Trophoblast cell (in vitro differentiated cells and primary cell): Measurements from ENCODE around the gene KIF5C.

ENCODE experiments used
- DNase-seq, 2 donors: peaks; one replicate each; pipeline ENCODE4 v3.0.0-alpha.2; 2016
- H2AFZ ChIP-seq: 2 replicates; pipeline ENCODE4 v1.6.1; 2013; ENCODE audit warnings: low read length, moderate library complexity, mild to moderate bottlenecking; ENCODE audit not compliant: insufficient read depth, poor library complexity
- H2AK5ac ChIP-seq: 2 replicates; pipeline ENCODE4 v1.6.1; 2013; ENCODE audit warnings: mild to moderate bottlenecking, low read length
- H2BK120ac ChIP-seq: 2 replicates; pipeline ENCODE4 v1.6.1; 2013; ENCODE audit warnings: low read length, mild to moderate bottlenecking, moderate library complexity; ENCODE audit not compliant: insufficient read depth, poor library complexity
- H2BK12ac ChIP-seq: 2 replicates; pipeline ENCODE4 v1.6.1; 2013; ENCODE audit warnings: mild to moderate bottlenecking, low read length, moderate library complexity
- H2BK5ac ChIP-seq: 2 replicates; pipeline ENCODE4 v1.6.1; 2013; ENCODE audit warnings: low read length, low read depth, moderate library complexity, mild to moderate bottlenecking; ENCODE audit not compliant: poor library complexity
- H3K14ac ChIP-seq: 2 replicates; pipeline ENCODE4 v1.6.1; 2013; ENCODE audit warnings: mild to moderate bottlenecking, low read length
- H3K18ac ChIP-seq: 2 replicates; pipeline ENCODE4 v1.6.1; 2013; ENCODE audit warnings: mild to moderate bottlenecking, low read length
- H3K23ac ChIP-seq: 2 replicates; pipeline ENCODE4 v1.6.1; 2013; ENCODE audit warnings: low read length
- H3K27ac ChIP-seq: 2 replicates; pipeline ENCODE4 v1.5.1; 2013; ENCODE audit warnings: low read depth, mild to moderate bottlenecking, inconsistent platforms, low read length, moderate library complexity
- H3K27me3 ChIP-seq: 2 replicates; pipeline ENCODE4 v1.6.1; 2013; ENCODE audit warnings: inconsistent platforms, mild to moderate bottlenecking, low read length, moderate library complexity; ENCODE audit not compliant: insufficient read depth
- H3K36me3 ChIP-seq, 2 experiments: 1 replicate in 1 of 2; 2 replicates in 1 of 2; pipeline ENCODE4 v1.6.1; 2013; ENCODE audit warnings: low read length in 2 of 2, mild to moderate bottlenecking in 2 of 2, moderate library complexity in 1 of 2; ENCODE audit not compliant: insufficient read depth in 2 of 2, control insufficient read depth in 1 of 2
- H3K4ac ChIP-seq: 2 replicates; pipeline ENCODE4 v1.6.1; 2013; ENCODE audit warnings: low read depth, mild to moderate bottlenecking, low read length, moderate library complexity
- H3K4me1 ChIP-seq, 2 experiments: 1 replicate in 1 of 2; 2 replicates in 1 of 2; pipeline ENCODE4 v1.6.1; 2013; ENCODE audit warnings: low read length in 2 of 2, mild to moderate bottlenecking in 2 of 2, moderate library complexity in 1 of 2; ENCODE audit not compliant: insufficient read depth in 2 of 2, control insufficient read depth in 1 of 2
- H3K4me2 ChIP-seq: 2 replicates; pipeline ENCODE4 v1.6.1; 2013; ENCODE audit warnings: inconsistent platforms, mild to moderate bottlenecking, low read length, moderate library complexity
- H3K4me3 ChIP-seq: 2 replicates; pipeline ENCODE4 v1.5.1; 2013; ENCODE audit warnings: mild to moderate bottlenecking, low read depth, low read length, inconsistent platforms
- H3K79me1 ChIP-seq: one replicate; pipeline ENCODE4 v1.6.1; 2013; ENCODE audit warnings: low read length
- H3K79me2 ChIP-seq: 2 replicates; pipeline ENCODE4 v1.6.1; 2013; ENCODE audit warnings: low read length, mild to moderate bottlenecking; ENCODE audit not compliant: control insufficient read depth, insufficient read depth, poor library complexity
- H3K9ac ChIP-seq: 2 replicates; pipeline ENCODE4 v1.6.1; 2013; ENCODE audit warnings: mild to moderate bottlenecking, low read length
- H3K9me3 ChIP-seq: 2 replicates; pipeline ENCODE4 v1.6.1; 2013; ENCODE audit warnings: low read depth, mild to moderate bottlenecking, control low read depth, inconsistent platforms, low read length; ENCODE audit not compliant: insufficient read depth
- H4K12ac ChIP-seq: 2 replicates; pipeline ENCODE4 v1.6.1; 2013; ENCODE audit warnings: low read depth, mild to moderate bottlenecking, low read length, moderate library complexity
- H4K8ac ChIP-seq: 2 replicates; pipeline ENCODE4 v1.6.1; 2013; ENCODE audit warnings: low read depth, mild to moderate bottlenecking, low read length, moderate library complexity
- H4K91ac ChIP-seq: one replicate; pipeline ENCODE4 v1.6.1; 2013; ENCODE audit warnings: low read depth, mild to moderate bottlenecking, low read length, moderate library complexity
- WGBS: extraction: QIAGEN DNeasy Blood & Tissue Kit; methylation state at CpG from one replicate; pipeline ENCODE4 v1.1.7; 2013; ENCODE audit warnings: missing lambda C conversion rate; ENCODE audit not compliant: insufficient read length, insufficient coverage; ENCODE audit errors: extremely low coverage; 5-methylcytosine and 5-hydroxymethylcytosine counted together

The KIF5C gene

GRCh38 chr2:148967578-148967977 lies 92.6 kb downstream of the KIF5C start:
- H4K91ac ChIP-seq, result no peak overlapping the region
- no peak overlapping the region for H3K4me2 ChIP-seq
- no peaks in the 10 kb centered on the region for H3K36me3 ChIP-seq
- WGBS, result no CpG with 5 or more reads among the region's 8 CpGs
- no peak overlapping the region for H3K4me3 ChIP-seq
- H3K79me1 ChIP-seq, result no peaks in the 10 kb centered on the region
- H2BK120ac ChIP-seq, result no peak overlapping the region
- no peak overlapping the region for H3K4ac ChIP-seq
- DNase-seq, result no peak
- no peaks in the 10 kb centered on the region for H3K4me1 ChIP-seq
- H3K9me3 ChIP-seq, result no peaks in the 10 kb centered on the region
- no peak overlapping the region for H4K12ac ChIP-seq
- no peak overlapping the region for H2AFZ ChIP-seq
- H3K9ac ChIP-seq, result no peak overlapping the region
- H3K79me2 ChIP-seq, result no peaks in the 10 kb centered on the region
- no peak overlapping the region for H3K18ac ChIP-seq
- H3K14ac ChIP-seq, result no peak overlapping the region
- no peak overlapping the region for H3K27ac ChIP-seq
- no peaks in the 10 kb centered on the region for H3K27me3 ChIP-seq
- no peak overlapping the region for H2BK12ac ChIP-seq
- no peak overlapping the region for H2AK5ac ChIP-seq
- no peak overlapping the region for H3K23ac ChIP-seq
- no peak overlapping the region for H2BK5ac ChIP-seq
- H4K8ac ChIP-seq, result no peak overlapping the region

- Histone ChIP-seq H3K23ac (no peak overlapping the region), H3K4me1 (no peaks in the 10 kb centered on the region), H3K18ac (no peak overlapping the region), H3K27ac (no peak overlapping the region), H2AFZ (no peak overlapping the region), H3K36me3 (no peaks in the 10 kb centered on the region), H3K79me2 (no peaks in the 10 kb centered on the region), H3K9ac (no peak overlapping the region), H4K91ac (no peak overlapping the region), H4K8ac (no peak overlapping the region), H3K79me1 (no peaks in the 10 kb centered on the region), H2BK5ac (no peak overlapping the region), H4K12ac (no peak overlapping the region), H3K4me3 (no peak overlapping the region), H3K4ac (no peak overlapping the region), H3K9me3 (no peaks in the 10 kb centered on the region), H3K27me3 (no peaks in the 10 kb centered on the region), H3K4me2 (no peak overlapping the region), H2BK120ac (no peak overlapping the region), H2BK12ac (no peak overlapping the region), H3K14ac (no peak overlapping the region), H2AK5ac (no peak overlapping the region)
- no peak for DNase-seq
- WGBS, result no CpG with 5 or more reads among the region's 4 CpGs
These were observed 93.3 kb downstream of the KIF5C start for GRCh38 chr2:148968301-148968700.

- Histone ChIP-seq H4K91ac (no peak overlapping the region), H3K4me1 (no peaks in the 10 kb centered on the region), H3K14ac (no peak overlapping the region), H3K23ac (no peak overlapping the region), H3K18ac (no peak overlapping the region), H3K27ac (no peak overlapping the region), H3K4me3 (no peak overlapping the region), H4K8ac (no peak overlapping the region), H2BK120ac (no peak overlapping the region), H3K79me1 (no peaks in the 10 kb centered on the region), H3K4me2 (no peak overlapping the region), H2AK5ac (no peak overlapping the region), H3K9ac (no peak overlapping the region), H2BK12ac (no peak overlapping the region), H2BK5ac (no peak overlapping the region), H3K79me2 (no peaks in the 10 kb centered on the region), H2AFZ (no peak overlapping the region), H3K36me3 (no peaks in the 10 kb centered on the region), H3K9me3 (no peaks in the 10 kb centered on the region), H3K4ac (no peak overlapping the region), H3K27me3 (no peaks in the 10 kb centered on the region), H4K12ac (no peak overlapping the region)
- no peak for DNase-seq
- no CpG with 5 or more reads among the region's 4 CpGs for WGBS
These were observed 93.8 kb downstream of the KIF5C start for GRCh38 chr2:148968776-148969319.

GRCh38 chr2:148969659-148970061 lies 94.6 kb downstream of the KIF5C start:
- no CpG with 5 or more reads among the region's 7 CpGs for WGBS
- Histone ChIP-seq H3K79me2 (no peaks in the 10 kb centered on the region), H2BK5ac (no peak overlapping the region), H3K9ac (no peak overlapping the region), H3K4me2 (no peak overlapping the region), H3K27me3 (no peaks in the 10 kb centered on the region), H2AFZ (no peak overlapping the region), H2BK12ac (no peak overlapping the region), H3K23ac (no peak overlapping the region), H4K8ac (no peak overlapping the region), H4K12ac (no peak overlapping the region), H2BK120ac (no peak overlapping the region), H3K79me1 (no peaks in the 10 kb centered on the region), H4K91ac (no peak overlapping the region), H3K9me3 (no peaks in the 10 kb centered on the region), H3K27ac (no peak overlapping the region), H3K14ac (no peak overlapping the region), H2AK5ac (no peak overlapping the region), H3K4me1 (no peaks in the 10 kb centered on the region), H3K18ac (no peak overlapping the region), H3K4ac (no peak overlapping the region), H3K4me3 (no peak overlapping the region), H3K36me3 (no peaks in the 10 kb centered on the region)
- no peak for DNase-seq
